ENCODE results near the gene CEP152.

Gene CEP152

DNA sequence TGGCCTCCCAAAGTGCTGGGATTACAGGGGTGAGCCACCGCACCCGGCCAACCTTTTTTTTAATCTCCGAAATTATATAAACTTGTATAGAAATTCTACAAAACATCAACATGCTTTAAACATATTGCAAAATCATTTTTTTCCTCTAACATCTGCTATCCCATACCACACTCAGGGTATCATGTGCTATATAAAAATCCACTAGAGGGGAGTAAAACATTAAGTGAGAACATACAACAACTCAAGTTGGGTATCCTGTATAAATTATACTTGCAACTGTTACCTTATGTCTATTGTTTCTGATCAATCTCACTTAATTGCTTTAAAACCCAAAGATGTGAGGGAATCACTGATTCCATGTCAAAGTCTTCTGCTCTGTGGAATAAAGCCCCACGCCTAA is 93.4 kb downstream of the CEP152 start:
- Histone ChIP-seq H3K9me3 (replicated peaks; ENCODE audit: insufficient read depth, low read length) (no peaks in the 10 kb centered on the region), H3K79me2 (ENCODE audit: low read length) (no peaks in the 10 kb centered on the region), H3K27ac (ENCODE audit: low read length) (no peak overlapping the region), H2AFZ (ENCODE audit: low read length) (no peak overlapping the region), H3K36me3 (replicated peaks; ENCODE audit: insufficient read depth, low read length) (no peaks in the 10 kb centered on the region), H3K4me1 (ENCODE audit: low read length) (no peaks in the 10 kb centered on the region), H3K27me3 (replicated peaks; ENCODE audit: insufficient read depth, low read length) (no peaks in the 10 kb centered on the region), H3F3A (ENCODE audit: insufficient read depth, low read length) (no peaks in the 10 kb centered on the region), H3K9ac (ENCODE audit: low read length) (no peak overlapping the region), H3K4me3 (ENCODE audit: low read length) (no peak overlapping the region), H3K9me2 (replicated peaks; ENCODE audit: insufficient read depth, low read length) (no peaks in the 10 kb centered on the region), H3K4me2 (ENCODE audit: low read depth, low read length) (no peak overlapping the region), H4K20me1 (ENCODE audit: insufficient read depth, low read length) (no peaks in the 10 kb centered on the region)
- TF ChIP-seq, protein P1, sequence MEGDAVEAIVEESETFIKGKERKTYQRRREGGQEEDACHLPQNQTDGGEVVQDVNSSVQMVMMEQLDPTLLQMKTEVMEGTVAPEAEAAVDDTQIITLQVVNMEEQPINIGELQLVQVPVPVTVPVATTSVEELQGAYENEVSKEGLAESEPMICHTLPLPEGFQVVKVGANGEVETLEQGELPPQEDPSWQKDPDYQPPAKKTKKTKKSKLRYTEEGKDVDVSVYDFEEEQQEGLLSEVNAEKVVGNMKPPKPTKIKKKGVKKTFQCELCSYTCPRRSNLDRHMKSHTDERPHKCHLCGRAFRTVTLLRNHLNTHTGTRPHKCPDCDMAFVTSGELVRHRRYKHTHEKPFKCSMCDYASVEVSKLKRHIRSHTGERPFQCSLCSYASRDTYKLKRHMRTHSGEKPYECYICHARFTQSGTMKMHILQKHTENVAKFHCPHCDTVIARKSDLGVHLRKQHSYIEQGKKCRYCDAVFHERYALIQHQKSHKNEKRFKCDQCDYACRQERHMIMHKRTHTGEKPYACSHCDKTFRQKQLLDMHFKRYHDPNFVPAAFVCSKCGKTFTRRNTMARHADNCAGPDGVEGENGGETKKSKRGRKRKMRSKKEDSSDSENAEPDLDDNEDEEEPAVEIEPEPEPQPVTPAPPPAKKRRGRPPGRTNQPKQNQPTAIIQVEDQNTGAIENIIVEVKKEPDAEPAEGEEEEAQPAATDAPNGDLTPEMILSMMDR (IDR thresholded peaks at IDR 0.05; ENCODE audit: low read length) = no peak
- TF ChIP-seq EZH2phosphoT487 (IDR thresholded peaks at IDR 0.05; ENCODE audit: low read length) = no peak
- no peak for DNase-seq

DNA sequence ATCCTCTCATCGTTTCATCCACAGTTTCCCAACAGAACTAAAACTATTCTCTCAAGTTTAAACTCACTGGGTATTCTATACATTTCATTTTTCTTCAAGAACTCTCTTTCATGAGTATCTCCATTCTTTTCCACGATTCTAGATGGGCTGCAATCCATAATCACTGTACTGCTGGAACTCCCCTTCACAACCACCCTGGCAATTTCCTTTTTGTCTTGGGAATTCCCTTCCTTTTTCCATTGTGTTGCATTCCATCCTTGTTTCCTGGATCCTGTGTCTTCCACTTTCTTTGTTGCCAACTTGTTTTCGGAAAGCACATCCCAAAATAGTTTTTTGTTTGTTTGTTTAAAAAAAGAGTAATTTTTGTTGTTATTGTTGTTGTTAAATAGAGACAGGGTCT is 98.3 kb downstream of the CEP152 start:
- Histone ChIP-seq H3K36me3 (replicated peaks; ENCODE audit: insufficient read depth, low read length) (no peaks in the 10 kb centered on the region), H4K20me1 (ENCODE audit: insufficient read depth, low read length) (no peaks in the 10 kb centered on the region), H3K4me3 (ENCODE audit: low read length) (no peak overlapping the region), H3K9me3 (replicated peaks; ENCODE audit: insufficient read depth, low read length) (no peaks in the 10 kb centered on the region), H3K27me3 (replicated peaks; ENCODE audit: insufficient read depth, low read length) (no peaks in the 10 kb centered on the region), H3K9ac (ENCODE audit: low read length) (no peak overlapping the region), H3K27ac (ENCODE audit: low read length) (no peak overlapping the region), H2AFZ (ENCODE audit: low read length) (no peak overlapping the region), H3K4me1 (ENCODE audit: low read length) (no peaks in the 10 kb centered on the region), H3K4me2 (ENCODE audit: low read depth, low read length) (no peak overlapping the region), H3K79me2 (ENCODE audit: low read length) (no peaks in the 10 kb centered on the region), H3K9me2 (replicated peaks; ENCODE audit: insufficient read depth, low read length) (no peaks in the 10 kb centered on the region), H3F3A (ENCODE audit: insufficient read depth, low read length) (no peaks in the 10 kb centered on the region)
- no peak for TF ChIP-seq EZH2 (optimal IDR thresholded peaks at IDR 0.05; ENCODE audit: low read depth, low read length)
- no peak for TF ChIP-seq EZH2phosphoT487 (IDR thresholded peaks at IDR 0.05; ENCODE audit: low read length)
- TF ChIP-seq, protein P1 (IDR thresholded peaks at IDR 0.05; ENCODE audit: low read length) = no peak
- no peak for DNase-seq

GRCh38 chr15:48710952-48711495 is 99.8 kb downstream of the CEP152 start:
- Histone ChIP-seq H3K27me3 (replicated peaks; ENCODE audit: insufficient read depth, low read length) (no peaks in the 10 kb centered on the region), H3K79me2 (ENCODE audit: low read length) (no peaks in the 10 kb centered on the region), H4K20me1 (ENCODE audit: insufficient read depth, low read length) (no peaks in the 10 kb centered on the region), H3K9me3 (replicated peaks; ENCODE audit: insufficient read depth, low read length) (no peaks in the 10 kb centered on the region), H3F3A (ENCODE audit: insufficient read depth, low read length) (no peaks in the 10 kb centered on the region), H3K9ac (ENCODE audit: low read length) (no peak overlapping the region), H3K4me2 (ENCODE audit: low read depth, low read length) (no peak overlapping the region), H3K4me1 (ENCODE audit: low read length) (no peaks in the 10 kb centered on the region), H3K9me2 (replicated peaks; ENCODE audit: insufficient read depth, low read length) (no peaks in the 10 kb centered on the region), H3K27ac (ENCODE audit: low read length) (no peak overlapping the region), H3K36me3 (replicated peaks; ENCODE audit: insufficient read depth, low read length) (no peaks in the 10 kb centered on the region), H3K4me3 (ENCODE audit: low read length) (no peak overlapping the region), H2AFZ (ENCODE audit: low read length) (no peak overlapping the region)
- DNase-seq = no peak
- TF ChIP-seq EZH2 (optimal IDR thresholded peaks at IDR 0.05; ENCODE audit: low read depth, low read length) = no peak
- TF ChIP-seq EZH2phosphoT487 (IDR thresholded peaks at IDR 0.05; ENCODE audit: low read length) = no peak

DNA sequence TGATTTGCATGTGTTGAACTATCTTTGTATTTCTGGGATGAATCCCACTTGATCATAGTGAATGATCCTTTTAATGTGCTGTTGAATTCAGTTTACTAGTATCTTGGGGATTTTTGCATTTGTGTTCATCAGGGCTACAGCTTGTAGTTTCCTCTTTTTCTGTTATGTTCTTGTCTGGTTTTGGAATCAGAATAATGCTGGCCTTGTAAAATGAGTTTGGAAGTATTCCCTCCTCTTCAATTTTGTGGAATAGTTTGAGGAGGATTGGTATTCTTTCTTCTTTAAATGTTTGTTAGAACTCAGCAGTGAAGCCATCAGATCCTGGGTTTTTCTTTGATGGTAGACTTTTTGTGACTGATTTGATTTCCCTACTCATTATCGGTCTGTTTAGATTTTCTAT is 102.2 kb downstream of the CEP152 start:
- no peak overlapping the region for H3K4me3 ChIP-seq (ENCODE audit: low read length)
- no peak for DNase-seq
- H3K27ac ChIP-seq (ENCODE audit: low read length) = no peak overlapping the region
- no peaks in the 10 kb centered on the region for H3K4me1 ChIP-seq (ENCODE audit: low read length)
- no peak overlapping the region for H3K4me2 ChIP-seq (ENCODE audit: low read depth, low read length)
- no peaks in the 10 kb centered on the region for H4K20me1 ChIP-seq (ENCODE audit: insufficient read depth, low read length)
- no peaks in the 10 kb centered on the region for H3K27me3 ChIP-seq (replicated peaks; ENCODE audit: insufficient read depth, low read length)
- no peaks in the 10 kb centered on the region for H3K79me2 ChIP-seq (ENCODE audit: low read length)
- no peak overlapping the region for H3K9ac ChIP-seq (ENCODE audit: low read length)
- H3K9me3 ChIP-seq (replicated peaks; ENCODE audit: insufficient read depth, low read length) = no peaks in the 10 kb centered on the region
- no peaks in the 10 kb centered on the region for H3F3A ChIP-seq (ENCODE audit: insufficient read depth, low read length)
- no peak overlapping the region for H2AFZ ChIP-seq (ENCODE audit: low read length)
- TF ChIP-seq EZH2 (optimal IDR thresholded peaks at IDR 0.05; ENCODE audit: low read depth, low read length) = no peak
- TF ChIP-seq, protein P1 (IDR thresholded peaks at IDR 0.05; ENCODE audit: low read length) = no peak
- no peak for TF ChIP-seq EZH2phosphoT487 (IDR thresholded peaks at IDR 0.05; ENCODE audit: low read length)
- H3K9me2 ChIP-seq (replicated peaks; ENCODE audit: insufficient read depth, low read length) = no peaks in the 10 kb centered on the region
- no peaks in the 10 kb centered on the region for H3K36me3 ChIP-seq (replicated peaks; ENCODE audit: insufficient read depth, low read length)

All from MM.1S (cell line).